Measurements from ENCODE around the gene PCDHA7.
A peak's percentile ranks its signal among the peaks of the same experiment; 100 is the strongest.
"Not testable (repeated sequence)": the region's sequence is repeated elsewhere in the genome, so short reads cannot be mapped to it uniquely, and the experiment has no call there.

The PCDHA7 gene

DNA sequence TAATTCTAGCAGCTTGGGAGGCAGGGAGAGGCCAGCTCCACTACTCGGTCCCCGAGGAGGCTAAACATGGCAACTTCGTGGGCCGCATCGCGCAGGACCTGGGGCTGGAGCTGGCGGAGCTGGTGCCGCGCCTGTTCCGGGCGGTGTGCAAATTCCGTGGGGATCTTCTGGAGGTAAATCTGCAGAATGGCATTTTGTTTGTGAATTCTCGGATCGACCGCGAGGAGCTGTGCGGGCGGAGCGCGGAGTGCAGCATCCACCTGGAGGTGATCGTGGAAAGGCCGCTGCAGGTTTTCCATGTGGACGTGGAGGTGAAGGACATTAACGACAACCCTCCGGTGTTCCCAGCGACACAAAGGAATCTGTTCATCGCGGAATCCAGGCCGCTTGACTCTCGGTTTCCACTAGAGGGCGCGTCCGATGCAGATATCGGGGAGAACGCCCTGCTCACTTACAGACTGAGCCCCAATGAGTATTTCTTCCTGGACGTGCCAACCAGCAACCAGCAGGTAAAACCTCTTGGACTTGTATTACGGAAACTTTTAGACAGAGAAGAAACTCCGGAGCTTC lies 455 bp downstream of the PCDHA7 start:
- H3K79me2 ChIP-seq (ENCODE audit: control insufficient read depth, insufficient read depth, low read length, poor library complexity); H3K4me2 ChIP-seq (ENCODE audit: low read length); H4K12ac ChIP-seq (ENCODE audit: low read depth, low read length); H3K4me3 ChIP-seq (ENCODE audit: low read depth, low read length); H2BK5ac ChIP-seq (ENCODE audit: low read depth, low read length, poor library complexity); H3K27me3 ChIP-seq (ENCODE audit: insufficient read depth, low read length); H3K79me1 ChIP-seq (ENCODE audit: low read length); H3K27ac ChIP-seq (ENCODE audit: low read depth, low read length); DNase-seq; H2AK5ac ChIP-seq (ENCODE audit: low read length); H4K91ac ChIP-seq (ENCODE audit: low read depth, low read length); H3K4me1 ChIP-seq (ENCODE audit: control insufficient read depth in 1 of 2, insufficient read depth in 2 of 2, low read length in 2 of 2); H3K14ac ChIP-seq (ENCODE audit: low read length); H3K36me3 ChIP-seq (ENCODE audit: control insufficient read depth in 1 of 2, insufficient read depth in 2 of 2, low read length in 2 of 2); H3K4ac ChIP-seq (ENCODE audit: low read depth, low read length); H4K8ac ChIP-seq (ENCODE audit: low read depth, low read length); H2AFZ ChIP-seq (ENCODE audit: insufficient read depth, low read length, poor library complexity); H3K18ac ChIP-seq (ENCODE audit: low read length); H3K23ac ChIP-seq (ENCODE audit: low read length); H2BK120ac ChIP-seq (ENCODE audit: insufficient read depth, low read length, poor library complexity); H2BK12ac ChIP-seq (ENCODE audit: low read length): not testable (repeated sequence)
- Histone ChIP-seq H3K9me3 (ENCODE audit: insufficient read depth, low read depth, low read length) (peaks cover 16% of the 10 kb centered on the region), H3K9ac (ENCODE audit: low read length) (peak overlapping the region; percentile 53)
- no CpG with 5 or more reads among the region's 38 CpGs for WGBS (ENCODE audit: extremely low coverage, insufficient coverage, insufficient read length)

- Histone ChIP-seq H3K9me3 (ENCODE audit: insufficient read depth, low read depth, low read length) (peaks cover 16% of the 10 kb centered on the region), H3K9ac (ENCODE audit: low read length) (no peak overlapping the region), H3K79me1 (ENCODE audit: low read length) (no peaks in the 10 kb centered on the region), H4K8ac (ENCODE audit: low read depth, low read length) (no peak overlapping the region), H3K4me1 (ENCODE audit: control insufficient read depth in 1 of 2, insufficient read depth in 2 of 2, low read length in 2 of 2) (no peaks in the 10 kb centered on the region), H3K4me2 (ENCODE audit: low read length) (no peak overlapping the region), H3K4me3 (ENCODE audit: low read depth, low read length) (no peak overlapping the region), H3K27ac (ENCODE audit: low read depth, low read length) (no peak overlapping the region), H2BK120ac (ENCODE audit: insufficient read depth, low read length, poor library complexity) (no peak overlapping the region), H3K23ac (ENCODE audit: low read length) (no peak overlapping the region), H3K79me2 (ENCODE audit: control insufficient read depth, insufficient read depth, low read length, poor library complexity) (no peaks in the 10 kb centered on the region), H2BK5ac (ENCODE audit: low read depth, low read length, poor library complexity) (no peak overlapping the region), H3K36me3 (ENCODE audit: control insufficient read depth in 1 of 2, insufficient read depth in 2 of 2, low read length in 2 of 2) (peaks cover 6% of the 10 kb centered on the region in 2 experiments), H3K4ac (ENCODE audit: low read depth, low read length) (no peak overlapping the region), H3K14ac (ENCODE audit: low read length) (no peak overlapping the region), H3K18ac (ENCODE audit: low read length) (no peak overlapping the region), H2AK5ac (ENCODE audit: low read length) (no peak overlapping the region), H2AFZ (ENCODE audit: insufficient read depth, low read length, poor library complexity) (no peak overlapping the region), H2BK12ac (ENCODE audit: low read length) (no peak overlapping the region), H3K27me3 (ENCODE audit: insufficient read depth, low read length) (no peaks in the 10 kb centered on the region), H4K12ac (ENCODE audit: low read depth, low read length) (no peak overlapping the region), H4K91ac (ENCODE audit: low read depth, low read length) (no peak overlapping the region)
- WGBS (ENCODE audit: extremely low coverage, insufficient coverage, insufficient read length): no CpG with 5 or more reads among the region's 103 CpGs
- no peak for DNase-seq
These were observed 1.8 kb downstream of the PCDHA7 start for GRCh38 chr5:140835622-140836510.

DNA sequence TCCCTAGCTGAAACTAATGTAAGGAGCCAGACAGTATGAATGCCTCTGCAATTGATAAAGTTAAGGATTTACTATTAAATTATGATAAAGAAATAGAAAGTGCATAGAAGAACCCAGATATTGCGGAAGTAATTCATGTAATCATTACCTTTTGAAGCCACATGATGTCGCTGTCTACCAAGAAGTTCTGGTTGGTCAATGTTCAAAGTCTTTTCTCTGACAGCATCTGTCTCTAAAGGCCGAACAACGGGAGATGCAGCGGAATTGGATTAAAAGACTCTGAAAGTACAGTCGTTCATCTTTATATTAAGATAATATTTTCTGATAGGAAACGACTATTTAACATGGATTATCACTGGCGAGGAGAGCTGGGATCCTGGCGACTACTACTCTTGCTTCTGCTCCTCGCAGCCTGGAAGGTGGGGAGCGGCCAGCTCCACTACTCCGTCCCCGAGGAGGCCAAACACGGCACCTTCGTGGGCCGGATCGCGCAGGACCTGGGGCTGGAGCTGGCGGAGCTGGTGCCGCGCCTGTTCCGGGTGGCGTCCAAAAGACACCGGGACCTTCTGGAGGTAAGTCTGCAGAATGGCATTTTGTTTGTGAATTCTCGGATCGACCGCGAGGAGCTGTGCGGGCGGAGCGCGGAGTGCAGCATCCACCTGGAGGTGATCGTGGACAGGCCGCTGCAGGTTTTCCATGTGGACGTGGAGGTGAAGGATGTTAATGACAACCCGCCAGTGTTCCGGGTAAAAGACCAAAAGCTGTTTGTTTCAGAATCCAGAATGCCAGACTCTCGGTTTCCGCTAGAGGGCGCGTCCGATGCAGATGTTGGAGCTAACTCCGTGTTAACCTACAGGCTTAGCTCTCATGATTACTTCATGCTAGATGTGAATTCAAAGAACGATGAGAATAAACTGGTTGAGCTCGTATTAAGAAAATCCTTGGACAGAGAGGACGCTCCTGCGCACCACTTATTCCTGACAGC lies 7.2 kb downstream of the PCDHA7 start, which contains the start of gene PCDHA8:
Gene PCDHA8, plus strand, starts transcription at position 210 of the 985 bp plus-strand sequence. Its CDS starts 135 bp downstream, at position 345.
- Histone ChIP-seq H4K8ac (ENCODE audit: low read depth, low read length) (no peak within 1 kb of the TSS), H3K79me1 (ENCODE audit: low read length) (no peaks in the 10 kb centered on the region), H3K14ac (ENCODE audit: low read length) (no peak within 1 kb of the TSS), H3K4me2 (ENCODE audit: low read length) (peak within 1 kb of the TSS; percentile 7), H3K23ac (ENCODE audit: low read length) (no peak within 1 kb of the TSS), H4K12ac (ENCODE audit: low read depth, low read length) (no peak within 1 kb of the TSS), H3K4me1 (ENCODE audit: control insufficient read depth in 1 of 2, insufficient read depth in 2 of 2, low read length in 2 of 2) (no peaks in the 10 kb centered on the region), H2AK5ac (ENCODE audit: low read length) (no peak within 1 kb of the TSS), H3K4ac (ENCODE audit: low read depth, low read length) (no peak within 1 kb of the TSS), H2BK12ac (ENCODE audit: low read length) (no peak within 1 kb of the TSS), H3K9ac (ENCODE audit: low read length) (no peak within 1 kb of the TSS), H3K79me2 (ENCODE audit: control insufficient read depth, insufficient read depth, low read length, poor library complexity) (no peaks in the 10 kb centered on the region), H3K9me3 (ENCODE audit: insufficient read depth, low read depth, low read length) (peaks cover 2% of the 10 kb centered on the region), H2BK120ac (ENCODE audit: insufficient read depth, low read length, poor library complexity) (no peak within 1 kb of the TSS), H2BK5ac (ENCODE audit: low read depth, low read length, poor library complexity) (no peak within 1 kb of the TSS), H2AFZ (ENCODE audit: insufficient read depth, low read length, poor library complexity) (no peak within 1 kb of the TSS), H3K27ac (ENCODE audit: low read depth, low read length) (no peak within 1 kb of the TSS), H4K91ac (ENCODE audit: low read depth, low read length) (no peak within 1 kb of the TSS), H3K4me3 (ENCODE audit: low read depth, low read length) (no peak within 1 kb of the TSS), H3K18ac (ENCODE audit: low read length) (no peak within 1 kb of the TSS), H3K27me3 (ENCODE audit: insufficient read depth, low read length) (no peaks in the 10 kb centered on the region), H3K36me3 (ENCODE audit: control insufficient read depth in 1 of 2, insufficient read depth in 2 of 2, low read length in 2 of 2) (peaks cover 0 to 2% of the 10 kb centered on the region in 2 experiments)
- WGBS (ENCODE audit: extremely low coverage, insufficient coverage, insufficient read length): no CpG with 5 or more reads among the region's 47 CpGs
- DNase-seq: no peak
